ENCODE measurements around the gene SOAT1.

DNA sequence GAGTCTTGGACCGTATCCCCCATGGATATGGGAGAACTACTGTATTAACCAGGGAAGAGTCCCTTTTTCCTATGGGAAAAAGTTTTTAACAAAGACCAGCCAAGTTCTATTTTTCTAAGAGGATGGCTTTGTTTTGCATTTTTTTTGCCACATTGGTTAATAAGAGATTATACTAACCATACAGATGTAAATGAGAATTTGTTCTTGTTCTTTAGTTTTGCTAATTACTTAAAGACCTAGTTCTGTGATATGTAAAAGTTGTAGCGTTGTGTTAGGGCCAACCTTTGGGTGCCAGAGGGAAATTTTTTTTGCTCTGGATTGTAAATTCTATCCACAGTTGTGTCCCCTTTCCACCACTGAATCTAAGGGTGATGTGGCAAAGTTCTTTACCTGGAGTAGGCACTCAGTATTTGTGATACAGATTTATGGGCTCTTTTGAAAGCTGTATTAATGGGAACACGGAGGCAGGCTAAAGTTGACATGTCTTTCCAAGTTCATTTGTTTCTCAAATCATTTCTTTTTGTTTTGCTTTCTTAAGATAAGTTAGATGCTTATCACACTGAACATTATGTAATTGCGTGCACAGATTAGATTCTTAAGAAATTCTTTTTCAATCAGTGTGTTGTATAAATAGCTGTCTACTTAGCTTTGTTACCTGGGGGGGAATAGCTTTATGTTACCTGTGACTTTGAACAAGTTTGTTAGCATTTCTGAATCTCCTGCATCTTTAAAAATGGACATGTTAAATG is 2.9 kb downstream of the SOAT1 start:
- TF ChIP-seq POLR2AphosphoS5 (IDR thresholded peaks at IDR 0.05; ENCODE audit: insufficient read depth in 1 of 2, low read depth in 1 of 2) (no peak), POLR2A (IDR thresholded peaks at IDR 0.05) (no peak)

Measured in vagina (tissue), 2 donors.